ENCODE data around the gene IFNE.

The IFNE gene

DNA sequence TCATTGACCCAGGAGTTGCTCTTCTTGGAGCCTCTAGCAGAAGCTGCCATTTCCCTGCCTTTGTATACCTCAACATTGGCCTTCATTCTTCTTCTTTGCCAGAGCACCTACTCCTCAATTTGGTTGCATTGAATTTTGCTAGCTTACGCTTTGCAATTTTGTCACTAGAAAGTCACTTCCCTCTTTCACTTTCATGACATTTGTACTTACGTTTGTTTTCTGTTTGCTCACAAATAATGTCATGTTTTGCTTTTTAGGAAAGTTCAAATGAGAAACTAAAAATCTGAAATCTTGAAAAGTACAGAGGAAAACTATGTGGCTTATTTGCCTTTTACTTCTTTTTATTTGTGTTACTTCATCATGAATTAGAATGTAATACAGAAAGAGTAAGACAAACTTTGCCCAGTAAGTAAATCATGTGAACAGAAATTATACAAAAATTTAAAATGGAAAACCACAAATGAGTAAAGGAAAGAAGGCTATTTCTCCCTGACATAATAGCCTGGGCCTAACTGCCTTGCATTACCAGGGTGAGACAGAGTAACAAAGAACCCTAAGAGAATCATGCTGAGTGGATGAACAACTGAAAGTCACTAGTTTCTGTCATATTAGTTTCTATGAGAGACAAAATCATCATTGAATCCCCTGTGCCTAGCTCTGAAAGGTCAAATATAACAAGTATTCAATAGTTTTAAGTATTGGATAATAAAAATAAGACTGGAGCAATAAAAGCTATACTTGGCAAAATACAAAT lies 49.3 kb downstream of the IFNE start:
- Histone ChIP-seq H3K27me3 (ENCODE audit: control insufficient read depth, insufficient read depth, low read length, poor library complexity, severe bottlenecking) (no peaks in the 10 kb centered on the region), H3K4me3 (ENCODE audit: insufficient read depth, low read depth, low read length) (no peak overlapping the region), H3K27ac (ENCODE audit: insufficient read depth, low read depth, low read length, poor library complexity, severe bottlenecking) (no peak overlapping the region), H3K9me3 (ENCODE audit: control insufficient read depth, low read length) (no peaks in the 10 kb centered on the region), H3K36me3 (ENCODE audit: control insufficient read depth, insufficient read depth, low read length) (no peaks in the 10 kb centered on the region), H3K4me1 (ENCODE audit: control insufficient read depth, insufficient read depth, low read length) (peaks cover 2% of the 10 kb centered on the region)
- 92 to 97% methylated on average over 2 of the region's 2 CpGs for WGBS, 2 experiments
